Activated T-cell treated with anti-CD3 and anti-CD28 coated beads, Interleukin-2, amount 50 U/mL, for 4 hours (primary cell): ENCODE measurements around the gene NARS2. TPM values are rescaled to one million over a fixed set of nuclear protein-coding genes. Genes with fewer than 3 reads are reported as not detected.

Source experiments
- ATAC-seq, 2 donors: fragments of 200-7000 bp; cut with Tn5 transposase; one replicate each; pipeline ENCODE4 v1.10.0; 2021
- DNase-seq: peaks from one replicate; pipeline ENCODE4 v3.0.0-alpha.2; 2020
- H3K27me3 Mint-ChIP-seq: one replicate; pipeline ENCODE4 v1.8.0; 2021; ENCODE audit warnings: low read depth, mixed read lengths
- H3K36me3 Mint-ChIP-seq: one replicate; pipeline ENCODE4 v1.8.0; 2022; ENCODE audit warnings: mixed read lengths; ENCODE audit not compliant: insufficient read depth
- H3K4me1 Mint-ChIP-seq: one replicate; pipeline ENCODE4 v1.8.0; 2021; ENCODE audit warnings: low read depth, mixed read lengths
- H3K4me3 Mint-ChIP-seq: one replicate; pipeline ENCODE4 v1.8.0; 2021; ENCODE audit warnings: mild to moderate bottlenecking, moderate library complexity, mixed read lengths
- H3K9me3 Mint-ChIP-seq: one replicate; pipeline ENCODE4 v1.8.0; 2021; ENCODE audit warnings: mixed read lengths
- total RNA-seq, 3 donors: library from RNA; stranded (reverse); gene quantifications; one replicate each; pipeline ENCODE4 v1.2.1, GENCODE V29; 2021

NARS2 gene
- total RNA-seq, 3 donors from 2014 or later: 15.6 to 25.3 (median 23.2) TPM

DNA sequence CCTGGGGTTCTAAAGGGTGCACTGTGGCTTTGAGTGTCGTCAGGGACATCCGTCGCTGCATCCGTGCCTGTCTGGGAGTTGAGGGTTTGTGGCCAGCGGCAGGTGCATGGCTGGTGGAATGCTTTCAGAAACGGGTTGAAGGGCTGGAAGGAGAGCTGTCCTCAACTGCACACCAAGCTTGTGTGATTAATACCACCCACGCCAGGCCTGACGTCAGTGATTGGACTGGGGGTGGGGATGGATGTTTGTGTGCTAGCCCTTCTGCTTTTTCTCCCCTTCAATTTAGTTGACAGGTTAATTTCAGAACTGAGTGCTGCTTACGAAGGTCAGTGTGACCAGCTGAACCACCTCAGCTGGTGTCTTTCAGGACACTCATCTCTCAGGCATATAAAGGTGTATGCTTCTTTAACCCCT is 153.9 kb downstream of the NARS2 start:
- H3K27me3 Mint-ChIP-seq: peaks cover 25% of the 10 kb centered on the region
- ATAC-seq (no peak), DNase-seq (peak; percentile 27)
- no peak overlapping the region for H3K4me3 Mint-ChIP-seq
- no peaks in the 10 kb centered on the region for H3K36me3 Mint-ChIP-seq
- no peaks in the 10 kb centered on the region for H3K9me3 Mint-ChIP-seq
- H3K4me1 Mint-ChIP-seq: peaks cover 37% of the 10 kb centered on the region

DNA sequence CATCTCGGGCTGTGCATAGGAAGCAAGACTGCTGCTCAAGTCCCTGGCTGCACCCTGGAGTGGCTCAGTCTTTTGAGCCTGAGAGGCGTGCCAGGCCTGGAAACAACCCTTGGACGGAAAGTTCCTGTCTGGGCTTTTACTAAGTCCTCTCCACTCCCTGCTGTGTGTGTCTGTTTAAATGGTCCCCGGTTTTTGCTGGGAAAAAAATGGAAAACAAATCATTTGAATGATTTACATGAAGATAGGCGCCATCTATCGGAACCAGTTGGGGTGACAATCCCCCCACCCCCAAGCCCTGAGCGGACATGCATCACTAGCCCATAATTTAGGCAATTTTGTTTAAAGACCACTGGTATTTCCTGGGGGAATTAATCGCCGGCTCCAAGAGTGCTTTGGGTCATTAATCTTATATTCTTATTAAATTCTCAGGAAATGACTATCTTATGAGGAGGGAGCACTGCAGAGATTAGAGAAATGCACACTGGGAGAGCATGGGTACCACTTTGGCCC is 154.4 kb downstream of the NARS2 start:
- ATAC-seq: no peak
- Mint-ChIP-seq H3K36me3 (no peaks in the 10 kb centered on the region), H3K4me1 (peaks cover 39% of the 10 kb centered on the region), H3K9me3 (no peaks in the 10 kb centered on the region), H3K27me3 (peaks cover 25% of the 10 kb centered on the region), H3K4me3 (no peak overlapping the region)
- peak; percentile 43 for DNase-seq

DNA sequence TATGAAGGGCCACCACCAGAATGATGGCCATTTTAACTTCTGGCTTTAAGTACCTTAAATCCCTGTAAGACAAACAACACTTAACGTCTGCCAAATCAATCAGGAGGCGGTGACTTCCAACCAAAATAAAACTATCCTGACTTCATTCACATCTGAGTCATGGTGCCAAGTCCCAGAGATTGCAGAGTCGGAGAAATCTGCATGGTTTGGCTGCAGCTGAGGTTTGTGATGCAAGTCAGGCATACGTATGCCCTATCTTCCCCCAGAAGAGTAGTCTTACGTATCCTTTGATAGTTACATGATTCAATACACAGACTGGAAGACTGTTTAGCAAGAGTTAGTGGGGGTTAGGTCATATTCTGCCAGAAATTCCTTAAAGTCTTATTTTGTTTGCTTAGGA is 155.3 kb downstream of the NARS2 start:
- Mint-ChIP-seq H3K27me3 (peaks cover 25% of the 10 kb centered on the region), H3K4me1 (peaks cover 35% of the 10 kb centered on the region), H3K4me3 (peak overlapping the region; percentile 55), H3K36me3 (no peaks in the 10 kb centered on the region), H3K9me3 (no peaks in the 10 kb centered on the region)
- ATAC-seq: no peak
- no peak for DNase-seq

DNA sequence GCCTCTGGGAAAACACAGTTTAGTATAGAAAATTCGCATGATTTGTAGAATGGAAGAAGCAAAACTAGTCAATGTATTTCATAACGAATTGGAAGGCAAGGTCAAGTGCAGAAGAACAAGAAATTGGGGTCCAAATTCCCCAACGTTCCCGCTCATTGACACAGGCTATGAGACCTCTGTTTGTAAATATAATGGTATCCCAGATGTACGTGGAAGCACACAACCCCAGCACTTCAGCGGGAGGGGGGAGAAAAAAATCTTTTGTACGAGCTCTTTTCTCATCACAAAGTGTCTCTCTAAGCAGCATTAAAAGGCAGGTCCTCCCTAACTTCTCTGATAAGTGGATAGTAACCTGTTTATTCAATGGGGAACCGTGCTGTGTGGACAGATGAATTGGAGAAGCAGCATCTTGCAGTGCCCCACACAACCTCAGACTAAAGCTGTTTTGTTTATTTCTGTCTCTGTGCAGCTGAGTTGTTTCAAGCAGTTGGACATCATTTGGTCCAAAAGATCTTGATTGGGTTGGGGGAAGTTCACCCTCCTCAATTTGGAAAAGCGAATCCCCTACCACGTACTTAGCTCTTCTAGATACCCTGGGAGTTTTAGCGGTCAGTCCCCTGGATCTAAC is 156.0 kb downstream of the NARS2 start:
- Mint-ChIP-seq H3K4me1 (peaks cover 35% of the 10 kb centered on the region), H3K27me3 (peaks cover 25% of the 10 kb centered on the region), H3K36me3 (no peaks in the 10 kb centered on the region)

DNA sequence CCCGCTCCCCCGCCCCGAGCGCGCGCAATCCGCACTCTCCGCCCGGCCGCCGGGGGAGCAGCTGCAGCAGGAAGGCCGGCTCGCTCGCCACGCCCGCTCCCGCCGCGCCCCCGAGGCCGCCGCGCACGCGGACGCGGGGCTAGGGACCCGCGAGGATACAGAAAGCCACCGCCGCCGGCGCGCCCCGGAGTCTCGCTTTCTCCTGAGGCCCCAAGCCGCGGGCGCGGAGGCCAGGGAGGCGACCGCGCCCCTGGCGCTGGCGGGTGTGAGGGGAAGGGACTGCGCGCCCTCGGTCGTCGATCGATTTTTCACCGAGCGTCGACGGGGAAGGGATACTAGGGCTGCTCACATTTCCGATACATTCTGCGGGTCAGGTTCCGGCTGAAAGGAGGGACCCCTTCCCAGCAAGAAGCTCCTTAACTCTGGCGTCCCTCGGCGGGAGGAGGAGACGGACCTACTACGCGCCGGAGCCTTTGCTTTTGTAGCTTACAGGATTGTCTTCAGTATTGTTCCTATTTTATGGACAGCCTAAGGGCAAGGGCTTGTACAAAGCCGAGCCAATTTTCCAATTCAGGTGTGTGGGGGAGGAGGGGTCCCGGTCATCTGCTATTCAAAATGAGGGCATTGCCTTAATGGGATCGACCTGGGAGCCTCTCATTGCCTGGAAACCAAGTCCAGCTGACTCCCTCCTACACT is 156.6 kb downstream of the NARS2 start:
- ATAC-seq: peak; percentile 74 to 75
- H3K4me1 Mint-ChIP-seq: peaks cover 35% of the 10 kb centered on the region
- DNase-seq: peak; percentile 61
- peaks cover 25% of the 10 kb centered on the region for H3K27me3 Mint-ChIP-seq
- peak overlapping the region; percentile 75 for H3K4me3 Mint-ChIP-seq
- no peaks in the 10 kb centered on the region for H3K36me3 Mint-ChIP-seq
- H3K9me3 Mint-ChIP-seq: no peaks in the 10 kb centered on the region

More for the DNA sequence above, 156.0 kb downstream of the NARS2 start:
- peak overlapping the region; percentile 75 for H3K4me3 Mint-ChIP-seq
- DNase-seq: no peak
- no peaks in the 10 kb centered on the region for H3K9me3 Mint-ChIP-seq
- no peak for ATAC-seq

DNA sequence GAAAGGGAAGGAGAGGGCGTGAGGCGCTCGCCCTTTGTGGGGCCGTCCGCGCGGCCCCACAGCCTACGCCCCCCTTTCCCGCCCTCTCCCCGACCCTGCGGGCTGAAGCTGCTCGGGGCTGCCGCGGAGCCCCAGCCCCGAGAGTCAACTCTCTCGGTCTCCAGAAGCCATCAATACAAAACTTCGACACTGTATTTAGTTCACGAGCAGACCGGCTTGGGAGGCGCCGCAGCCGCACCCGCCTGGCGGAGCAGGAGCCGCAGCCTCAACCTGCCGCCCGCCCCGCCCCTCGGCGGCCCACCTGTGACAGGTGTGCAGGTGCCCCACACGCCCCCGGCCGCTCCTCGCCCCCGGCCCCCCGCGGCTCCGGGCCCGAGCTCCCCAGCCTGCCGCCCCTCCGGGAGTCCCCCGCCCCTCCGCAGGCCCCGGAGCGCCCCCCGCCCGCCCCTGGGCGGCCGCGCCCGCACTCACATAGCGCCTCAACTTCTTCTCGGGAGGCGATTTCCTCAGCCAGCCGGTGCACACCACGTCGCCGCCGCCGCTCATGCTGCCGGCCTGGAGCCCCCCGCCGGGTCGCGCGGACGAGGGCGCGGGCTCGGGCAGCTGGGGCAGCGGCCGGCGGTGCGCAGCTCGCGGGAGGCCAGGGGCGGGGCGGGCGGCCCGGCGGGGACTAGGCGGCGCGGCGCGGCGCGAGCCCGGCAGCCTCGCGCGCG is 157.3 kb downstream of the NARS2 start, which contains the start of gene GAB2:
TSS of gene GAB2 (minus strand) at position 646 of the 713 bp plus-strand sequence. CDS start at position 546, 100 bp downstream.
- peaks cover 25% of the 10 kb centered on the region for H3K27me3 Mint-ChIP-seq
- no peaks in the 10 kb centered on the region for H3K9me3 Mint-ChIP-seq
- DNase-seq: peak; percentile 20
- H3K36me3 Mint-ChIP-seq: no peaks in the 10 kb centered on the region
- H3K4me1 Mint-ChIP-seq: peaks cover 35% of the 10 kb centered on the region
- peak within 1 kb of the TSS; percentile 92 for H3K4me3 Mint-ChIP-seq
- ATAC-seq: peak in 1 of 2 donors; percentile 38

DNA sequence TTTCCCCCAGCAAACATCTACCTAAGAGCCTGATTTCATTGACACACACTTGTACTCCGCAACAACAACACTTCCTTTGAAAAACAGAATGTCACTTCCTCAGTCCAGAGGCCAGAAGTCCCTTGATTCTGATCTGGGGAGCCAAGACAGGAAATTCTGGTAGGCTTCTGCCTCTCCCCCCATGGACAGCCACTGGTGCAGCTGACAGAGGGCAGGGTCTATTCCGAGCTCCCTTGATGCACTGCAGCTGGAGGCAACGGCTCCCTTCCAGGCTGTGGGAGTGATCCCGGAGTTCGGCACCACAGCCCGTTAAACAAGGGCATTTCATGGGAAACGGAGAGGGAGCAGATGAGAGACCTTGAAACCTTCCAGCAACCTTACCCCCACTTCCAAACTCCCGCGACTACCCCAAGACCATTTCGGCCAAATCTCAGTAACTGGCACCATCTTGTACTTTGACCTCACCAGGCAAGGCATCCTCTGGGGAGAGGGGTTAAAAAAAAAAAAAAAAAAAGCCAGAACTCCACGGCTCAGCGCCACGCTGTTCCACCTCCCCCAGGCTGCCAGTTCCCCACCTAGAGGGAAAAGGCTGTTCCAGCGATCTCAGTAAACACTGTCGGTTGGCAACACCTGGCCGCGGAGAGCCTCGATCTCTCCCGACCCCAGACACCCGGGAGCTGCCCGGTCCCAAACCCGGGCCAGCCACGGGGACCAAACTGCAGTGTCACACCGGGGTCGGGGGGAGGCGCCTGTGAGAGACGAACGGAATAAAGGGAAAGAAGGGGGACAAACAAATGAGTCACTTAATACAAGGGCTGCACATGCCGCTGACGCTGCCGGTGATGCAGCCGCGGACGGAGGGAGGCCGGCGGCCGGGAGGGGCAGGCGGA is 158.1 kb downstream of the NARS2 start:
- peak overlapping the region; percentile 92 for H3K4me3 Mint-ChIP-seq
- no peaks in the 10 kb centered on the region for H3K9me3 Mint-ChIP-seq
- peaks cover 35% of the 10 kb centered on the region for H3K4me1 Mint-ChIP-seq
- H3K27me3 Mint-ChIP-seq: peaks cover 25% of the 10 kb centered on the region
- DNase-seq (peak; percentile 70), ATAC-seq (peak; percentile 66 to 72)
- no peaks in the 10 kb centered on the region for H3K36me3 Mint-ChIP-seq

DNA sequence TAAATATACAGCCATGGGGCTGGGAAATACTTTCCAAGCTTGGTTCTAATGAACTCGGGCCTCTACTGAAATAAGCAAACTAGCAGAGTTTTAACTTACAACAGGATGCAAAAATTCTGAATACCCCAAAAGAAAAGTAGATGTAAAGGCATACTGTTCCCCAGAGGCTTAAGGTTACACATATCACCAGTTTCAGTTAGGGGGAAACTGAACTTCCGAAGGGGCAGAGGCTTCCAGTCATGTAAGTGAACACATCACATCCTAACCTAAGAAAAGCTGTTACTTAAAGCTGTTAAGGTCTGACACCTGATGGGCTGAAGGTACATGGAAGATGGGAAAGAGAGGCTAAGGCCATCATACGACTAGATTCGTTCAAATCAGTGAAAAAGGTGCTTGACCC is 159.3 kb downstream of the NARS2 start:
- Mint-ChIP-seq H3K36me3 (no peaks in the 10 kb centered on the region), H3K27me3 (peaks cover 15% of the 10 kb centered on the region), H3K4me1 (peaks cover 27% of the 10 kb centered on the region), H3K4me3 (no peak overlapping the region), H3K9me3 (no peaks in the 10 kb centered on the region)
- DNase-seq (no peak), ATAC-seq (no peak)

DNA sequence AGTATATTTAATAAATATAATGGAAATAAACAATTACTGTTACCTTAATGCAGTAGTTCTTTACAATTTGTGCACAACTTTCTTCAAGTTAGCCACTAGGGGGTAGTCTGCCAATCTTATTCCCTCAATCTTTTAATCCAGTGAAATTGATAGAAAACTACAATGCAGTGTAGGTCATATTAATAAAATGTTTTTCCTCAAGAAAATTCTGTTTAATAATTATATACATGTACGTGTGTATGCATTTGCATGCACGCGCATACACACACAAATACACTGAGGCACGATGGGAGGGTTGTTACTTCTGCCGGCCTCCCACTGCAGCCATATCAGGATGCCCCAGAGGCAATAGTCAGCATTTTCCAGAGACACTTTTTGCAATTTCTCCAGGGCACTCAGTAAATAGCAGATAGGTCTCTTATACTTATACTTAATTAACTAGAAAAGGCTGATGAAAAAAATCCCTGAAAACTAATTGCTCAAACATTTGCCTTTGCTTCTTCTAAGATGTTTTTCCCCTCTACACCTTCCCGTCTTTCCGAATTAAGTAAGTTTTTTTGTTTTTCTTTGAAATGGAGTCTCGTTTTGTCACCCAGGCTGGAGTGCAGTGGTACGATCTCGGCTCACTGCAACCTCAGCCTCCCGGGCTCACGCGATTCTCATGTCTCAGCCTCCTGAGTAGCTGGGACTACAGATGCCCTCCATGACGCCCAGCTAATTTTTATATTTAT is 160.2 kb downstream of the NARS2 start:
- no peak overlapping the region for H3K4me3 Mint-ChIP-seq
- no peaks in the 10 kb centered on the region for H3K9me3 Mint-ChIP-seq
- no peak for ATAC-seq

DNA sequence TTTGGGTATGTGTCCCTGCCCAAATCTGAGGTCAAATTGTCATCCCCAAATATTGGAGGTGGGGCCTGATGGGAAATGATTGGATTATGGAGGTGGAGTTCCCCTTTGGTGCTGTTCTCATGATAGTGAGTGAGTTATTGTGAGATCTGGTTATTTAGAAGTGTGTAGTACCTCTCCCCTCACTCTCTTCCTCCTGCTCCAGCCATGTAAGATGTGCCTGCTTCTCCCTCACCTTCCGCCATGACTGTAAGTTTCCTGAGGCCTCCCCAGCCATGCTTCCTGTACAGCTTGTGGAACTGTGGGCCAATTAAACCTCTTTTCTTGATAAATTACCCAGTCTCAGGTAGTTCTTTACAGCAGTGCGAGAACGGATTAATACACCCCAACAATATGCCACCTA is 166.0 kb downstream of the NARS2 start:
- peaks cover 3% of the 10 kb centered on the region for H3K27me3 Mint-ChIP-seq
- no peaks in the 10 kb centered on the region for H3K4me1 Mint-ChIP-seq
- H3K4me3 Mint-ChIP-seq: no peak overlapping the region
- H3K9me3 Mint-ChIP-seq: no peaks in the 10 kb centered on the region
- peaks cover 11% of the 10 kb centered on the region for H3K36me3 Mint-ChIP-seq
- DNase-seq (no peak), ATAC-seq (no peak)

More for the DNA sequence above, 160.2 kb downstream of the NARS2 start:
- peaks cover 2% of the 10 kb centered on the region for H3K36me3 Mint-ChIP-seq
- no peak for DNase-seq
- H3K27me3 Mint-ChIP-seq: peaks cover 9% of the 10 kb centered on the region
- peaks cover 24% of the 10 kb centered on the region for H3K4me1 Mint-ChIP-seq

DNA sequence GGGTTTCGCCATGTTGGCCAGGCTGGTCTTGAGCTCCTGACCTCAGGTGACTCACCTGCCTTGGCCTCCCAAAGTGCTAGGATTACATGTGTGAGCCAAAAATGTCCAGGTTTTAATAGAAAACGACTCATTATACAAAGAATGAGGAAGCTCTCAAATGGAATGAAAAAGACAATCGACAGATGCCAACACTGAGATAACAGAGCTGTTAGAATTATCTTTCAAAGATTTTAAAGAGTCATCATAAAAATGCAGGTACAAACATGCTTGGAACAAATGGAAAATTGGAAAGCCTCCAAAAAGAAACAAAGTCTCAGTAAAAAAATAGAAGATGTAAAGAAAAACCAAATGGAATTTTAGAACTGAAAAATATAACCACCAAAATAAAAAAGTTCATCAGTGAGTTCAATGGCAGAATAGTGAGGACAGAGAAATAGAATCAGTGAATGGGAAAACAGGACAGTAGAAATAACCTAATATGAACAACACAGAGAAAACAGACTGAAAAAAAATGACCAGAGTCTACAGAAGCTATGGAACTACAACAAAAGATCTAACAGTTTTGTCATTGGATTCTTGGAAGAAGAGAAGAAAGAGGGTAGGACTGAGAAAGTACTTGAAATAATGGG is 168.0 kb downstream of the NARS2 start:
- Mint-ChIP-seq H3K9me3 (no peaks in the 10 kb centered on the region), H3K4me1 (no peaks in the 10 kb centered on the region), H3K4me3 (no peak overlapping the region), H3K27me3 (peaks cover 3% of the 10 kb centered on the region), H3K36me3 (peaks cover 11% of the 10 kb centered on the region)
- ATAC-seq: no peak
- no peak for DNase-seq

DNA sequence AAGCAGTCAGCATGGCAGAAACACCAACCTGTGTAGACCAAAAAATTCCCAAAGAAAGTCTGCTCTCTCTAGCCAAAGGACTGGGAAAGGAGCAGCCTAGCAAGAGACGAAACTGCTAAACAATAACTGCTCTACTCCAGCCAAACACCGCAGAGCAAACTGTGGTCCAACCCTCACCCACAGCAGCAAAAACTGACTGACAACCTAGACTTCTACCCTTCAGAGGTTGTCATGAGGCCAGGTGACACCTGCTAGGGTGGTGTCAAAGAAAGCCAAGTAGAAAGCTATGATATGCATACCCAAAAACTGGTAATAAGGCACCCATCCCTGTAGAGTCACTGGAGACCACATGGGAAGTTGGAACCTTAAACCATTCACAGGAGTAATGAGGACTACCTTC is 168.9 kb downstream of the NARS2 start:
- DNase-seq: no peak
- ATAC-seq: no peak

DNA sequence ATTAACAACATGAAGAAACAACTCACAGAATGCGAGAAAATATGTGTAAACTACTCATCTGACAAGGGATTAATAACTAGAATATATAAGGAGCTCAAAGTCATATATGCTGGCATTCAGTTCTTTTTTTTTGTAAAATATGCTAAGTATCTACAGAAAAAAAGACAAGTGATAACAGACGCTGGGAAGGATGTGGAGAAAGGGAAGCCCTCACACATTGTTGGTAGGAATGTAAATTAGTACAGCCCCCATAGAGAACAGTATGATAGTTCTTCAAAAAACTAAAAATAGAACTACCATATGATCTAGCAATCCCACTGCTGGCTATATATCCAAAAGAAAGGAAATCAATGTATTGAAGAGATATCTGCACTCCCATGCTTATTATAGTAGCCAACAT is 170.9 kb downstream of the NARS2 start:
- Mint-ChIP-seq H3K4me1 (no peaks in the 10 kb centered on the region), H3K4me3 (no peak overlapping the region), H3K9me3 (no peaks in the 10 kb centered on the region), H3K27me3 (peaks cover 3% of the 10 kb centered on the region), H3K36me3 (peaks cover 8% of the 10 kb centered on the region)
- DNase-seq (no peak), ATAC-seq (no peak)

More for the DNA sequence above, 168.9 kb downstream of the NARS2 start:
- Mint-ChIP-seq H3K9me3 (no peaks in the 10 kb centered on the region), H3K27me3 (peaks cover 3% of the 10 kb centered on the region), H3K36me3 (peaks cover 11% of the 10 kb centered on the region), H3K4me3 (no peak overlapping the region), H3K4me1 (no peaks in the 10 kb centered on the region)
